Activated CD8-positive, alpha-beta T cell treated with anti-CD3 and anti-CD28 coated beads, Interleukin-2, amount 10 ng/mL, durations not matched to agents 7 days and 5 days (primary cell): ENCODE measurements around the gene NXPH4. TPM values are rescaled to one million over a fixed set of nuclear protein-coding genes. Genes with fewer than 3 reads are reported as not detected.

Experiments used
- ATAC-seq: fragments of 150-1000 bp; cut with Tn5 transposase; one replicate; pipeline ENCODE4 v1.10.0; 2021; ENCODE audit warnings: moderate library complexity
- CTCF ChIA-PET: fragments of 350-600 bp; sonication (Branson Sonifier 250); formaldehyde crosslinking; loops from one replicate; lab custom pipeline; 2021; ENCODE audit warnings: antibody characterized with exemption; lab: Charles Lee
- POLR2A ChIA-PET: fragments of 350-600 bp; sonication (Branson Sonifier 250); formaldehyde crosslinking; loops from one replicate; lab custom pipeline; 2021; ENCODE audit warnings: antibody characterized with exemption; lab: Charles Lee
- DNase-seq: peaks from one replicate; pipeline ENCODE4 v3.0.0-alpha.2; 2020
- H3K27ac Mint-ChIP-seq: one replicate; pipeline ENCODE4 v1.8.0; 2021; ENCODE audit warnings: mild to moderate bottlenecking, mixed read lengths
- H3K27me3 Mint-ChIP-seq: one replicate; pipeline ENCODE4 v1.8.0; 2021; ENCODE audit warnings: low read depth, mixed read lengths
- H3K36me3 Mint-ChIP-seq: one replicate; pipeline ENCODE4 v1.8.0; 2021; ENCODE audit warnings: low read depth, mixed read lengths
- H3K4me1 Mint-ChIP-seq: one replicate; pipeline ENCODE4 v1.8.0; 2021; ENCODE audit warnings: low read depth, mixed read lengths
- H3K4me3 Mint-ChIP-seq: one replicate; pipeline ENCODE4 v1.8.0; 2021; ENCODE audit warnings: mild to moderate bottlenecking, mixed read lengths
- H3K9me3 Mint-ChIP-seq: one replicate; pipeline ENCODE4 v1.8.0; 2022; ENCODE audit warnings: mixed read lengths; ENCODE audit not compliant: insufficient read depth
- microRNA-seq: library from miRNA; unstranded; fragments of <30 nt; microRNA quantifications from one replicate; pipeline ENCODE4 v1.2.0, GENCODE V29; 2022
- total RNA-seq, 2 experiments: library from RNA; stranded (reverse); gene quantifications; one replicate each; pipeline ENCODE4 v1.2.3, GENCODE V29; 2021

Gene NXPH4
- total RNA-seq, 2 experiments from 2014 or later, result 0.39 to 0.40 TPM

DNA sequence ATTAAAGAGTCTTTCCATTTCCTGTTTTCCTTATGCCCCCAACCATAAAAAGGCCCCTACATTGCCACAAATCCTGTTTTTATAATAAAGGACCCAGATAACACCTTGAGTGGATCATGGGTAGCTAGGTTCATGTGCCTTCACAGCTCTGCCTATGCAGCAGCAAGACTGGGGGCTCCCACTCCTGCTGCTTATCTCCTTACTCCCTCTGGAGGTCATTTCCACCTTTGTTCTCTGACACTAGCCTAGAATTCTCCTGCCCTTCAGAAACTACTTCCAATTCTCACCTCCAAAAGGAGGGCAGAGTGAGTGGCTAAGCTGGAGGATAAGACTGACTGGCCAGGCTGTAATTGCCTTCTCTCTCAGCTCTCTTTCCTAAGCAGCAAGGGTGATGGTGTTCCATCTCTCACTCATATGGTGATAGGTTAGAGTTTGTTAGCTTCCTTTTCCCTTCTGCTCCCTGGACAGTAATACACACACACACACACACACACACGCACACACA is 54.4 kb downstream of the NXPH4 start:
- H3K4me1 Mint-ChIP-seq, result peaks cover 3% of the 10 kb centered on the region
- ATAC-seq (no peak), DNase-seq (no peak)
- H3K27me3 Mint-ChIP-seq, result no peaks in the 10 kb centered on the region
- POLR2A ChIA-PET, result interaction anchor here (0.7 kb wide), 1 partner anchor 384 kb away, joined by 3 read pairs; no protein-coding TSS in a partner anchor
- H3K4me3 Mint-ChIP-seq, result no peak overlapping the region
- H3K27ac Mint-ChIP-seq, result no peak overlapping the region
- H3K9me3 Mint-ChIP-seq, result no peaks in the 10 kb centered on the region
- H3K36me3 Mint-ChIP-seq, result peaks cover 47% of the 10 kb centered on the region
- CTCF ChIA-PET, result interaction anchor here (0.7 to 1.5 kb wide), 4 partner anchors 28 to 188 kb away, joined by 3 to 4 read pairs (median 3); partner anchors contain the start of gene GLI1

- ATAC-seq (no peak), DNase-seq (no peak)
- H3K36me3 Mint-ChIP-seq, result peaks cover 49% of the 10 kb centered on the region
- CTCF ChIA-PET, result interaction anchor here (0.9 to 1.5 kb wide), 2 partner anchors 29 to 180 kb away, joined by 3 to 6 read pairs; no protein-coding TSS in a partner anchor
- H3K27me3 Mint-ChIP-seq, result no peaks in the 10 kb centered on the region
- POLR2A ChIA-PET, result no interaction called here
- peaks cover 3% of the 10 kb centered on the region for H3K4me1 Mint-ChIP-seq
- H3K27ac Mint-ChIP-seq, result no peak overlapping the region
- no peaks in the 10 kb centered on the region for H3K9me3 Mint-ChIP-seq
- no peak overlapping the region for H3K4me3 Mint-ChIP-seq
These were observed 56.0 kb downstream of the NXPH4 start for GRCh38 chr12:57272337-57273151.

DNA sequence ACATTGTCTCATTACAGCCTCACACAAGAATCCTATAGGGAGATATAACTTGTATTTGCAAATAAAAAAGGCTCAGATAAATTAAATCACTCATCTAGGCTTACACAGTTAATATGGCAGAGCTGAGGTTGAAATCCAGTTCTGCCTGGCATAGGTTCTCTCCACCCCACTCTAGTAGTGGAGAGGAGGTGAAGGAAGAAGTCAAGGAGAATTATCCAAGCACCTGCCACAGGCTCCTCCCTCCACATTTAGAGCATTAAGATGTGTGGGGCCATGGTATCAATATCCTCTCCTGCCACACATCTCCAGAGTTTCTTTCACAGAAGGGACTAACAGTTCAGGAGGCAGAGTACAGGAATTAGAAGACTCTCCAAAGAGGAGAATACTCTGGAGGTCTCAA is 56.9 kb downstream of the NXPH4 start:
- Mint-ChIP-seq H3K27ac (no peak overlapping the region), H3K27me3 (no peaks in the 10 kb centered on the region), H3K9me3 (no peaks in the 10 kb centered on the region), H3K4me1 (peaks cover 3% of the 10 kb centered on the region), H3K36me3 (peaks cover 51% of the 10 kb centered on the region), H3K4me3 (no peak overlapping the region)
- ChIA-PET CTCF (interaction anchor here (0.9 to 1.7 kb wide), 2 partner anchors 30 to 180 kb away, joined by 3 to 4 read pairs; no protein-coding TSS in a partner anchor), POLR2A (no interaction called here)
- no peak for ATAC-seq
- DNase-seq, result no peak

Small RNA genes within 50 kb of the gene (microRNA-seq; reads per million reads assigned to microRNA genes)
- gene MIR1228, result not detected

Other genes with a start within 250 kb of the NXPH4 start
- 1 to 10 TPM; 7.7 to 8.2 TPM for gene ZBTB39, start 210.2 kb upstream of the NXPH4 start, total RNA-seq
- not detected for gene TAC3, start 200.3 kb upstream of the NXPH4 start, total RNA-seq
- 1 to 10 TPM; 1.3 to 1.4 TPM for gene MYO1A, start 166.7 kb upstream of the NXPH4 start, total RNA-seq
- 10 to 100 TPM; 56.4 to 56.9 TPM for gene NEMP1, start 138.0 kb upstream of the NXPH4 start, total RNA-seq
- 10 to 100 TPM; 12.9 to 13.7 TPM for gene NAB2, start 127.7 kb upstream of the NXPH4 start, total RNA-seq
- gene STAT6, start 105.4 kb upstream of the NXPH4 start, total RNA-seq, result 100 to 1,000 TPM; 189 TPM
- gene LRP1, start 88.3 kb upstream of the NXPH4 start, total RNA-seq, result under 1 TPM; 0.39 to 0.40 TPM
- gene LRP1-AS, start 69.2 kb upstream of the NXPH4 start, total RNA-seq, result not detected
- 100 to 1,000 TPM; 194 to 208 TPM for gene SHMT2, start 12.9 kb downstream of the NXPH4 start, total RNA-seq
- 1 to 10 TPM; 7.5 to 9.9 TPM for gene STAC3, start 34.4 kb downstream of the NXPH4 start, total RNA-seq
- gene R3HDM2, start 214.2 kb downstream of the NXPH4 start, total RNA-seq, result 10 to 100 TPM; 59.0 to 61.7 TPM
- gene INHBC, start 218.0 kb downstream of the NXPH4 start, total RNA-seq, result not detected
- not detected for gene INHBE, start 238.5 kb downstream of the NXPH4 start, total RNA-seq
- gene GLI1, start 243.0 kb downstream of the NXPH4 start, total RNA-seq, result 1 to 10 TPM in 1 of 2 experiments, under 1 TPM in 1; 0.68 to 1.9 TPM